Measurements from ENCODE around the gene IFT80. TPM values are rescaled to one million over a fixed set of nuclear protein-coding genes. Genes with fewer than 3 reads are reported as not detected.

IFT80 gene
- total and polyA plus RNA-seq, 8 donors = 2.3 to 49.4 (median 11.0) TPM

DNA sequence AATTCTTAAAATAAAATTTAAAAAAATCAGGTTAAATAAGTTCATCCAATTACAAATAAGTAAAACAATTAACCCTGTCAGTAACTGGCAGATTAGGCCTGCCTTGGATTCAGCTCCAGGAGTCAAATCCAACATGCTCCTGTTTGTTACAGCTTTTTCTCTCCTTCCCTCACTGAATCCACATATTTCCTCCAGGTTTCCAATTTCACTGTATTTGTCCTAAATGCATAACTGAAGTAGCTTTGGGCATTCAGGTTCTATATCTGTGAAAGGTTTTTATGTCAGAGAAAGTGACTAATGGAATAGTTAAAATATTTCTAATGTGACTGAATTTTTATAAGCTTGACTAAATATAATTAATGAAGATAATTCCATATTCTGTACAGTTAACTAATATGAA lies 79.7 kb downstream of the IFT80 start:
- Histone ChIP-seq H3K27ac (no peak overlapping the region), H3K9me3 (no peaks in the 10 kb centered on the region), H3K27me3 (no peaks in the 10 kb centered on the region), H3K4me3 (no peak overlapping the region), H3K4me1 (no peaks in the 10 kb centered on the region), H3K36me3 (peaks cover 0 to 33% (median 20%) of the 10 kb centered on the region in 4 donors)
- TF ChIP-seq POLR2A (IDR thresholded peaks at IDR 0.05) (no peak), EP300 (IDR thresholded peaks at IDR 0.05) (no peak), POLR2AphosphoS5 (IDR thresholded peaks at IDR 0.05) (no peak)
- TF ChIP-seq, protein P1, sequence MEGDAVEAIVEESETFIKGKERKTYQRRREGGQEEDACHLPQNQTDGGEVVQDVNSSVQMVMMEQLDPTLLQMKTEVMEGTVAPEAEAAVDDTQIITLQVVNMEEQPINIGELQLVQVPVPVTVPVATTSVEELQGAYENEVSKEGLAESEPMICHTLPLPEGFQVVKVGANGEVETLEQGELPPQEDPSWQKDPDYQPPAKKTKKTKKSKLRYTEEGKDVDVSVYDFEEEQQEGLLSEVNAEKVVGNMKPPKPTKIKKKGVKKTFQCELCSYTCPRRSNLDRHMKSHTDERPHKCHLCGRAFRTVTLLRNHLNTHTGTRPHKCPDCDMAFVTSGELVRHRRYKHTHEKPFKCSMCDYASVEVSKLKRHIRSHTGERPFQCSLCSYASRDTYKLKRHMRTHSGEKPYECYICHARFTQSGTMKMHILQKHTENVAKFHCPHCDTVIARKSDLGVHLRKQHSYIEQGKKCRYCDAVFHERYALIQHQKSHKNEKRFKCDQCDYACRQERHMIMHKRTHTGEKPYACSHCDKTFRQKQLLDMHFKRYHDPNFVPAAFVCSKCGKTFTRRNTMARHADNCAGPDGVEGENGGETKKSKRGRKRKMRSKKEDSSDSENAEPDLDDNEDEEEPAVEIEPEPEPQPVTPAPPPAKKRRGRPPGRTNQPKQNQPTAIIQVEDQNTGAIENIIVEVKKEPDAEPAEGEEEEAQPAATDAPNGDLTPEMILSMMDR (IDR thresholded peaks at IDR 0.05) = no peak
- intact Hi-C loops (cut with DNase I; ENCODE audit: low total_unique reads) = no loop called here
- DNase-seq = no peak

DNA sequence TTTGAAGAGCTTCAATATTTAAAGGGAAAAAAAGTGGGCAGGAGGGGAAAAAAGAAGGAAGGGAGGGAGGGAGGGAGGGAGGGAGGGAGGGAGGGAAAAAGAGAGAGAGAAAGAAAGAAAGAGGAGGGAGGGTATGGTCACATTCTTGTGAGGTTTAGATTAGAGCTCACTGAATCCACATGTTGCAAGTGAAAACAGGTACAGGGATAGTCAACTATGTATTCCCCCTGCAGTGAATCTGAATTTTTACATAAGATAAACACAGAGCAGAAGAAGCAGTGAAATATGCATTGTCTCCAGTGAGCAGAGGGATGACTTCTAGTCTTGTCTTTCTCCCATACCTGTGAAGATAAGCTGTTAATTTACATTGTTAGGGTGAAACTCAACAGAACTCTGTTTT lies 84.0 kb downstream of the IFT80 start:
- Histone ChIP-seq H3K27ac (no peak overlapping the region), H3K9me3 (no peaks in the 10 kb centered on the region), H3K27me3 (no peaks in the 10 kb centered on the region), H3K4me1 (no peaks in the 10 kb centered on the region), H3K36me3 (peaks cover 0 to 33% (median 20%) of the 10 kb centered on the region in 4 donors), H3K4me3 (no peak overlapping the region)
- intact Hi-C loops (cut with DNase I; ENCODE audit: low total_unique reads) = no loop called here
- no peak for DNase-seq
- TF ChIP-seq EP300 (IDR thresholded peaks at IDR 0.05) (no peak), POLR2A (IDR thresholded peaks at IDR 0.05) (no peak), POLR2AphosphoS5 (IDR thresholded peaks at IDR 0.05) (no peak)
- TF ChIP-seq, protein P1 (IDR thresholded peaks at IDR 0.05) = no peak

DNA sequence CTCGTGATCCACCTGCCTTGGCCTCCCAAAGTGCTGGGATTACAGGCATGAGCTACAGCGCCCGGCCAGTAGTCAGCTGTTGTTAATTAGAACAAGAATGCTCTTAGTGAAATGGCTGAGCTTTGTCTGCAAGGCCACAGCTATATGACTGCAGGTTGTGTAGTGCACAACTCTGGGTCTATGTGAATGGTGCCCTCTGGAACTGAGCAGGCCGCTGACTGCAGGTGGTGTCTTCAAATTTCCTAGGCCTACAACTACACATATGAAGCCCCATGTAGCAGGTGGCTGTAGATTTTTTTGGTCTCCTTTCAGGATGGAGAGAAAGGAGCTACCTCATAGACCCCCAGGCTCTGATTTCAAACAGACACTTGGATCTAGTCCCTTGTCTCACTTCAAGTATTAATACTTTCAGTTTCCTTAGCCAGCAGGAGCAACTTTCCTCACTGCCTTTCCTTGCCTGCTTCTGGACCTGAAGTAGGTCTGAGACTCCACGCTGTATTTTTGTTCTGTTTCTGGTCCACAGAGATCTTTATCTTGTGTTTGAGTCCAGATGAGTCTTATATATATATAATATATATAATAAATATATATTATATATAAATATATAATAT lies 86.9 kb downstream of the IFT80 start:
- no peaks in the 10 kb centered on the region for H3K9me3 ChIP-seq
- peaks cover 0 to 22% (median 13%) of the 10 kb centered on the region in 4 donors for H3K36me3 ChIP-seq
- H3K4me3 ChIP-seq = no peak overlapping the region
- H3K27me3 ChIP-seq = no peaks in the 10 kb centered on the region
- intact Hi-C loops (cut with DNase I; ENCODE audit: low total_unique reads) = no loop called here
- H3K4me1 ChIP-seq = no peaks in the 10 kb centered on the region
- DNase-seq = no peak
- TF ChIP-seq POLR2A (IDR thresholded peaks at IDR 0.05) = no peak
- H3K27ac ChIP-seq = no peak overlapping the region
- 91 to 99% (median 97%) methylated on average over 5 of the region's 5 CpGs for WGBS, 5 donors

DNA sequence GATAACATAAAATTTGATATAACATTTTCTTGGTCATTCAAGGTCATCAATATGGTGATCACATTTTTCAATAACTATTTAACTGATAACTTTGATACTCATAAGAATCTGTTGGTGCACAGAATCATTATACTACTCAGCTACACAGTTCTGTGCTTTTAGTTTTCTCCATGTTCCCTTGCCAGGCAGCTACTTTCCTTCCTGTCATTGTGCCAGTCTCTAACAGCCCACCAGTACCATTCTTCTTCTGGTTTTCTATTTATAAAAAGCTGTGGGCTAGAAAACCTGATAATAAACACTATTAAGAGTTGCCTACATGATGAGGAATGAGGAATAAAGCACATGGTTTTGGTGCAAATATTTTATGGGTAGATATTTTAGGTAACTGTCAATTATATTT lies 96.2 kb downstream of the IFT80 start:
- DNase-seq = no peak
- TF ChIP-seq EP300 (IDR thresholded peaks at IDR 0.05) (no peak), POLR2AphosphoS5 (IDR thresholded peaks at IDR 0.05) (no peak), POLR2A (IDR thresholded peaks at IDR 0.05) (no peak)
- TF ChIP-seq, protein P1 (IDR thresholded peaks at IDR 0.05) = no peak
- Histone ChIP-seq H3K36me3 (peaks cover 3 to 28% (median 19%) of the 10 kb centered on the region in 4 donors), H3K27me3 (no peaks in the 10 kb centered on the region), H3K4me3 (no peak overlapping the region), H3K9me3 (no peaks in the 10 kb centered on the region), H3K4me1 (no peaks in the 10 kb centered on the region), H3K27ac (no peak overlapping the region)
- intact Hi-C loops (cut with DNase I; ENCODE audit: low total_unique reads) = no loop called here

DNA sequence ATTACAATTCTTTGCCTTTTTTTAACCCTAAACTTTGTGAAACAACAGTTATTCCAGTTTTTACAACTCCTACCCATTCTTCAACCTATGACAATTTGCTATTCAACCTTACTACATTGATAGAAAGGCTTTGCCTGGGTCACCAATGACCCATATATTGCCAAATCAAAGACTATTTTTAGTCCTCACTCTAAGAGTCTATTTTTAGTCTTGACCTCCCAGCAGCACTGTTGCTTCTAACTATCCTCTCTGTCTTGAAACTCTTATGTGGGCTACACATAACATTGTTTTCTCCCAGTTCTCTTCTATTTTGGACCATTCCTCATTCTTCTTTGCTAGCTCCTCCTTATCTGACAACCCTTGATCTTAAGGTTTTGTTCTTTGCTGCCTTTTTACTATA lies 102.4 kb downstream of the IFT80 start:
- no peak overlapping the region for H3K4me3 ChIP-seq
- H3K9me3 ChIP-seq = no peaks in the 10 kb centered on the region
- H3K27ac ChIP-seq = no peak overlapping the region
- H3K36me3 ChIP-seq = peaks cover 0 to 8% (median 3%) of the 10 kb centered on the region in 4 donors
- TF ChIP-seq, protein P1 (IDR thresholded peaks at IDR 0.05) = no peak
- TF ChIP-seq POLR2A (IDR thresholded peaks at IDR 0.05) (no peak), EP300 (IDR thresholded peaks at IDR 0.05) (no peak), POLR2AphosphoS5 (IDR thresholded peaks at IDR 0.05) (no peak)
- no peaks in the 10 kb centered on the region for H3K27me3 ChIP-seq
- intact Hi-C loops (cut with DNase I; ENCODE audit: low total_unique reads) = no loop called here
- DNase-seq = no peak
- no peaks in the 10 kb centered on the region for H3K4me1 ChIP-seq
